Neuronal stem cell (in vitro differentiated cells): ENCODE results near the gene SPTBN5.

Experiments used
- DNase-seq: peaks from one replicate; pipeline ENCODE4 v3.0.0-alpha.2; 2013; ENCODE audit warnings: low spot score
- H2AFZ ChIP-seq: one replicate; pipeline ENCODE4 v1.6.1; 2013; ENCODE audit warnings: mild to moderate bottlenecking, low read length, inconsistent platforms
- H2AK5ac ChIP-seq: 2 replicates; pipeline ENCODE4 v1.6.1; 2013; ENCODE audit warnings: low read depth, mild to moderate bottlenecking, inconsistent platforms, low read length, moderate library complexity, mixed read lengths
- H2BK120ac ChIP-seq: 2 replicates; pipeline ENCODE4 v1.6.1; 2013; ENCODE audit warnings: low read depth, mild to moderate bottlenecking, inconsistent platforms, low read length, moderate library complexity, mixed read lengths
- H2BK12ac ChIP-seq: one replicate; pipeline ENCODE4 v1.6.1; 2013; ENCODE audit warnings: low read length, inconsistent platforms
- H2BK15ac ChIP-seq: 2 replicates; pipeline ENCODE4 v1.6.1; 2013; ENCODE audit warnings: mild to moderate bottlenecking, low read length, inconsistent platforms, mixed read lengths
- H2BK5ac ChIP-seq: one replicate; pipeline ENCODE4 v1.6.1; 2013; ENCODE audit warnings: inconsistent platforms, mild to moderate bottlenecking, low read length, moderate library complexity
- H3K14ac ChIP-seq: one replicate; pipeline ENCODE4 v1.6.1; 2013; ENCODE audit warnings: low read length, inconsistent platforms
- H3K18ac ChIP-seq: 2 replicates; pipeline ENCODE4 v1.6.1; 2013; ENCODE audit warnings: low read length, inconsistent platforms
- H3K23ac ChIP-seq: 2 replicates; pipeline ENCODE4 v1.6.1; 2013; ENCODE audit warnings: low read depth, mild to moderate bottlenecking, mixed read lengths, low read length, inconsistent platforms; ENCODE audit not compliant: poor library complexity
- H3K27ac ChIP-seq: replicated peaks from 3 replicates; pipeline ENCODE4 v1.5.1; 2013; ENCODE audit warnings: low read length, inconsistent platforms
- H3K27me3 ChIP-seq, 3 experiments: 2 replicates each; pipeline ENCODE4 v1.6.1; 2013; ENCODE audit warnings: low read length in 3 of 3, mild to moderate bottlenecking in 2 of 3, inconsistent platforms in 1 of 3, low read depth in 1 of 3, mixed read lengths in 1 of 3, moderate library complexity in 1 of 3; ENCODE audit not compliant: control insufficient read depth in 3 of 3, insufficient read depth in 3 of 3
- H3K36me3 ChIP-seq, 2 donors: replicated peaks in 1 of 2; 2 replicates each; pipeline ENCODE4 v1.6.1; 2013; ENCODE audit warnings: low read length in 2 of 2; ENCODE audit not compliant: control insufficient read depth in 2 of 2, insufficient read depth in 2 of 2
- H3K4ac ChIP-seq: 2 replicates; pipeline ENCODE4 v1.6.1; 2013; ENCODE audit warnings: inconsistent platforms, mild to moderate bottlenecking, low read length, moderate library complexity
- H3K4me1 ChIP-seq, 2 donors: 1 replicate in 1 of 2; 2 replicates in 1 of 2; pipeline ENCODE4 v1.6.1; 2013; ENCODE audit warnings: low read length in 2 of 2, low read depth in 1 of 2; ENCODE audit not compliant: control insufficient read depth in 2 of 2, insufficient read depth in 1 of 2
- H3K4me2 ChIP-seq: one replicate; pipeline ENCODE4 v1.6.1; 2013; ENCODE audit warnings: mild to moderate bottlenecking, low read length, inconsistent platforms; ENCODE audit not compliant: insufficient read depth, poor library complexity, severe bottlenecking
- H3K4me3 ChIP-seq, 2 donors: 2 replicates each; pipeline ENCODE4 v1.5.1; 2013; ENCODE audit warnings: low read length in 2 of 2, mild to moderate bottlenecking in 2 of 2, inconsistent platforms in 1 of 2, moderate library complexity in 1 of 2
- H3K79me1 ChIP-seq: one replicate; pipeline ENCODE4 v1.6.1; 2013; ENCODE audit warnings: low read depth, mild to moderate bottlenecking, inconsistent platforms, low read length, moderate library complexity
- H3K9ac ChIP-seq: one replicate; pipeline ENCODE4 v1.6.1; 2013; ENCODE audit warnings: mild to moderate bottlenecking, low read depth, low read length, inconsistent platforms; ENCODE audit not compliant: poor library complexity
- H3K9me3 ChIP-seq, 2 donors: replicated peaks in 1 of 2; 2 replicates each; pipeline versions ENCODE3 to v1.6.1; 2013; ENCODE audit warnings: low read length in 2 of 2, mild to moderate bottlenecking in 2 of 2, inconsistent platforms in 1 of 2, low read depth in 1 of 2, mixed read lengths in 1 of 2, moderate library complexity in 1 of 2; ENCODE audit not compliant: control insufficient read depth in 2 of 2, insufficient read depth in 1 of 2
- H4K8ac ChIP-seq: one replicate; pipeline ENCODE4 v1.6.1; 2013; ENCODE audit warnings: low read depth, mild to moderate bottlenecking, inconsistent platforms, low read length, moderate library complexity
- H4K91ac ChIP-seq: one replicate; pipeline ENCODE4 v1.6.1; 2013; ENCODE audit warnings: low read length, low read depth, mild to moderate bottlenecking, inconsistent platforms; ENCODE audit not compliant: poor library complexity
- WGBS, 2 donors: extraction: QIAGEN DNeasy Blood & Tissue Kit; methylation state at CpG; one replicate each; pipeline ENCODE4 v1.1.7; 2013; ENCODE audit warnings: missing lambda C conversion rate in 2 of 2, mixed read lengths in 1 of 2; ENCODE audit not compliant: insufficient read length in 2 of 2, insufficient replicate concordance in 1 of 2; ENCODE audit errors: extremely low coverage in 2 of 2; 5-methylcytosine and 5-hydroxymethylcytosine counted together

SPTBN5 gene

DNA sequence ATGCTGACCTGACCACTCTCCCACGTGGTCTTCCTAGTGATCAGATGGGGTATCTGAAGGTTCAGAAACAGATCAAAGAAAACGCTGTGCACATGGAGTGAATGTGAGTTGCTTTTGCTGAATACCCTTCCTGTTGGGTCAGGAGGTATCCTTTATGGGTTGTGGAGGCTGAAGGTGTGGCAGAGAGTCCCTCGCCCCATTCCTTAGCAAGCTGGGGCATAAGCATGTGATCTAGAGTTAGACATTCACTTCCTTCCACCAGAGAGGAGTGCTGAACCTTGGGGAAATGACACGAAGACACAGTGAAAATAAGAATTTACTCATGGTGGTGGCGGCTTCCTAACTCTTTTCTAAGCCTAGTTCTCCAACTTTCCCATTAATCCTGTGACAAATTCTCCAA, 27.8 kb upstream of the SPTBN5 start:
- H2BK15ac ChIP-seq: no peak overlapping the region
- no peaks in the 10 kb centered on the region for H3K79me1 ChIP-seq
- no peak overlapping the region for H2BK12ac ChIP-seq
- H3K4ac ChIP-seq: no peak overlapping the region
- no peaks in the 10 kb centered on the region for H3K9me3 ChIP-seq
- H4K8ac ChIP-seq: no peak overlapping the region
- H2AFZ ChIP-seq: no peak overlapping the region
- H3K4me2 ChIP-seq: no peak overlapping the region
- H3K4me3 ChIP-seq: no peak overlapping the region
- peaks cover 4 to 18% of the 10 kb centered on the region in 2 donors for H3K4me1 ChIP-seq
- H3K27ac ChIP-seq: no peak overlapping the region
- H3K14ac ChIP-seq: no peak overlapping the region
- no peak overlapping the region for H2BK5ac ChIP-seq
- H4K91ac ChIP-seq: no peak overlapping the region
- H3K18ac ChIP-seq: no peak overlapping the region
- peaks cover 8 to 11% of the 10 kb centered on the region in 2 donors for H3K36me3 ChIP-seq
- no CpG with 5 or more reads among the region's 5 CpGs for WGBS, 2 donors
- no peak overlapping the region for H2AK5ac ChIP-seq
- no peak overlapping the region for H3K9ac ChIP-seq
- H3K27me3 ChIP-seq: no peaks in the 10 kb centered on the region
- DNase-seq: no peak
- H3K23ac ChIP-seq: no peak overlapping the region
- H2BK120ac ChIP-seq: no peak overlapping the region

DNA sequence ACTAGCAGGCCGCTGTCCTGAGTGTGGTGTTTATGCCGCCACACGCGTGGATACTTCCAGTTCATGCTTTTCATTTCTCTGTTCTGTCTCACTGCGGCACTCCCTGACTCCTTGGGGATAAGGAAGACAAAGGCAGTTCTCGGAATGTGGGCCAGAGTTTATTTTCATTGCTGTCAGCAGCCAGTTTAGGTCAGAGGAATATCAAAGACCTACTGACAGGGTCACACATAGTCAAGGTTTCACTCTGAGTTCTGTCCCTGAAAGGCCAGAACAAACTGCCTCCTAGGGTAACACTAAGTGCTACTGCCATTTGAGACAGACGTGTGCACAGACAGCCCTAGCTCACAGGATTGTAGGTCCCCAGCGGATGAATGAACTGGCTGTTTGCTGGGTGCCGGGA, 27.3 kb upstream of the SPTBN5 start:
- Histone ChIP-seq H3K27me3 (no peaks in the 10 kb centered on the region), H3K27ac (no peak overlapping the region), H3K9me3 (no peaks in the 10 kb centered on the region), H4K8ac (no peak overlapping the region), H3K23ac (no peak overlapping the region), H4K91ac (no peak overlapping the region), H2AFZ (no peak overlapping the region), H2BK12ac (no peak overlapping the region), H3K4me1 (peaks cover 3 to 18% of the 10 kb centered on the region in 2 donors), H2BK15ac (no peak overlapping the region), H2BK5ac (no peak overlapping the region), H2BK120ac (no peak overlapping the region), H3K14ac (no peak overlapping the region), H3K4ac (no peak overlapping the region), H3K79me1 (no peaks in the 10 kb centered on the region), H2AK5ac (no peak overlapping the region), H3K36me3 (peaks cover 8 to 11% of the 10 kb centered on the region in 2 donors), H3K4me3 (no peak overlapping the region), H3K9ac (no peak overlapping the region), H3K4me2 (no peak overlapping the region), H3K18ac (no peak overlapping the region)
- no peak for DNase-seq
- no CpG with 5 or more reads among the region's 9 CpGs for WGBS, 2 donors

DNA sequence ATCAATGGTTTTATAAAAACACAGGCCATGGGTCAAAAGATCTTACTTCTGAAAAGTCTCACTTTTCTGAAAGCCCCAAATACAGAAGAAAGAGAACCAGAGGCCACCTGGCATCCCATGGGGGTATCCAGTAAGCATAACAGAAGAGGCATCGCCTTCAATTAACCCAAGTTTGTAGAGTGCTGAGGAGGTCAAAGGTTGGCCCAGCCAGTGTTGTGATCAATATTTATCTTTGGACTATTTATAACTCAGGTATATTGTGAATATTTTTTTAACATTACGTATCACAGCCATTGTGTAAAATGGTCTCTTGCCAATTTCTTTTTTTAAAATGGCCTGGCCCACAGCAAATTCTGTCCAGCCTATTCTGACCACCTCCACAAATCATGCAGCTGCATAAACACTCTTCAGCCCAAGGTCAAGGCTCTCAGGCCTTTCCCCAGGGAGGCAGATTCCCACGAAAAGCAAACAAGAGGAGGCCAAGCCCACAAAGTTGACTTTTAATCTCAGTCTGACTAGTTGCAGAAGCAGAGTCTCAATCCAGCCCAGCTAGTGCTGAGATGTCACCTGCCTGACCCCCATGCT, 26.2 kb upstream of the SPTBN5 start:
- no peak overlapping the region for H3K27ac ChIP-seq
- no CpG with 5 or more reads among the region's 3 CpGs for WGBS, 2 donors
- H3K4me3 ChIP-seq: no peak overlapping the region

DNA sequence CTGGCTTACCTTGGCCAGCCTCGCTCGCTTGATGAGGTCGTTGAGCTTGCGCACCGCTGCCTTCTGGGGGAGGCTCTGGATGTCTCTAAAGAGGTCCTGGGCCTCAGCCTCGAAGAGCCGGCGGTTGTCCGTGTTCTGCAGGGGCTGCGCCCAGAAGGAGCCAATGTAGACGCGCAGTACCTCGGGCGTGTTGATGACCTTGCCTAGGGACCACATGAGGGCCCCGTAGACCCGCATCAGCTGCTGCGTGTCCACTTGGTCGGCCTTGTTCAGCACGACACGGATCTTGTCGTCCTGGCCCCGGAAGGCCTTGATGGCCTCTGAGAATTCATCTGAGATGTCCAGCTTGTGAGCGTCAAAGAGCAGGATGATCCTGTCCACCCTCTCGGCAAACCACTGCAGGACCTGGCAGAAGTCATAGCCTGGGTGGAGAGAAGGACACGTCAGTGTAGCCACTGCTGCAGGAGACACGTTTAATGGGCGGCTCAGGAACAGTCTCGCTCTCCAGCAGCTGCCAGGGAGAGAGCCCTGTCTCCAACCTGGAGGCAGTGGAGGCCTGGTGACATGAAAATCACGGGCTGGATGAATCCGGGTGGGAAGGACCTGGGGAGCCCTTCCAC, 25.5 kb upstream of the SPTBN5 start:
- H3K9me3 ChIP-seq: no peaks in the 10 kb centered on the region
- peaks cover 8 to 11% of the 10 kb centered on the region in 2 donors for H3K36me3 ChIP-seq
- H3K23ac ChIP-seq: peak overlapping the region; percentile 2
- no peak overlapping the region for H3K27ac ChIP-seq
- H3K4me3 ChIP-seq: no peak overlapping the region
- no peaks in the 10 kb centered on the region for H3K79me1 ChIP-seq
- no peak overlapping the region for H2BK120ac ChIP-seq
- H3K4ac ChIP-seq: no peak overlapping the region
- no peak overlapping the region for H3K14ac ChIP-seq
- no peak overlapping the region for H2BK12ac ChIP-seq
- H4K8ac ChIP-seq: no peak overlapping the region
- DNase-seq: no peak
- no peak overlapping the region for H3K9ac ChIP-seq
- H2BK5ac ChIP-seq: no peak overlapping the region
- peaks cover 2 to 18% of the 10 kb centered on the region in 2 donors for H3K4me1 ChIP-seq
- H3K4me2 ChIP-seq: no peak overlapping the region
- no peak overlapping the region for H3K18ac ChIP-seq
- no peak overlapping the region for H4K91ac ChIP-seq
- no peak overlapping the region for H2AK5ac ChIP-seq
- no CpG with 5 or more reads among the region's 30 CpGs for WGBS, 2 donors
- H2BK15ac ChIP-seq: no peak overlapping the region
- H2AFZ ChIP-seq: no peak overlapping the region
- no peaks in the 10 kb centered on the region for H3K27me3 ChIP-seq

More for the DNA sequence above, 26.2 kb upstream of the SPTBN5 start:
- H3K14ac ChIP-seq: no peak overlapping the region
- no peak overlapping the region for H3K4ac ChIP-seq
- peaks cover 8 to 11% of the 10 kb centered on the region in 2 donors for H3K36me3 ChIP-seq
- no peak overlapping the region for H3K9ac ChIP-seq
- peaks cover 2 to 18% of the 10 kb centered on the region in 2 donors for H3K4me1 ChIP-seq
- H2BK5ac ChIP-seq: no peak overlapping the region
- H3K79me1 ChIP-seq: no peaks in the 10 kb centered on the region
- no peak overlapping the region for H2AK5ac ChIP-seq
- no peak overlapping the region for H3K18ac ChIP-seq
- H2BK15ac ChIP-seq: no peak overlapping the region
- H4K8ac ChIP-seq: no peak overlapping the region
- no peak overlapping the region for H2BK12ac ChIP-seq
- no peak overlapping the region for H3K4me2 ChIP-seq
- DNase-seq: no peak
- H3K23ac ChIP-seq: no peak overlapping the region
- no peak overlapping the region for H2AFZ ChIP-seq
- no peaks in the 10 kb centered on the region for H3K27me3 ChIP-seq
- no peak overlapping the region for H4K91ac ChIP-seq
- no peaks in the 10 kb centered on the region for H3K9me3 ChIP-seq
- H2BK120ac ChIP-seq: no peak overlapping the region
